ENCODE measurements around the gene TFPI2.

DNA sequence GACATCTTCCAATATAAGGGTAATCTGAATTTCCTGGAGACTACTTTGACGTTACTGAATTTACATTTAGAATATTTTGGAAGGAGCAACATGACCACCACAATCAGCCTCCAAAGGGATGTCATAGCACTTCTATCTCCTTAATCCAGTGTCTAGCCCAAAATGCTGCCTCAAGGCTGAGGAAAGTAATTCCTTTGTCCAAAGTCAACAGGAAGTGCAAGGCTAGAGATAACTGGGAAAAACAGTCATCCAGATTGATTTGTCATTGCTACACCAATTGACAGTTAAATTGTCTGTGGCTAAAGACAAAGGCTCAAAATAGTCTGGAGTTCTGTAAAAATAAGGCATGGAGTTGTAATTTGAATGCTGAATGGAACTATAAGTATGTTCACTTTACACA, 3.9 kb upstream of the TFPI2 start:
- TF ChIP-seq ZNF777 (tag by site-specific recombination; IDR thresholded peaks at IDR 0.05; ENCODE audit: borderline replicate concordance) (no peak), ZFP41 (tag by site-specific recombination; IDR thresholded peaks at IDR 0.05; ENCODE audit: borderline replicate concordance) (no peak), TRIM28 (IDR thresholded peaks at IDR 0.05; ENCODE audit: borderline replicate concordance, low read length) (no peak), ZXDB (tag by site-specific recombination; IDR thresholded peaks at IDR 0.05) (no peak), YY1 (tag by site-specific recombination; IDR thresholded peaks at IDR 0.05) (no peak), ZNF549 (tag by site-specific recombination; IDR thresholded peaks at IDR 0.05) (no peak), ZNF138 (tag by site-specific recombination; IDR thresholded peaks at IDR 0.05; ENCODE audit: borderline replicate concordance) (no peak), ZNF335 (tag by site-specific recombination; conservative IDR thresholded peaks at IDR 0.05) (no peak), ZBTB1 (tag by site-specific recombination; IDR thresholded peaks at IDR 0.05) (no peak)
- TF ChIP-seq, protein P1, sequence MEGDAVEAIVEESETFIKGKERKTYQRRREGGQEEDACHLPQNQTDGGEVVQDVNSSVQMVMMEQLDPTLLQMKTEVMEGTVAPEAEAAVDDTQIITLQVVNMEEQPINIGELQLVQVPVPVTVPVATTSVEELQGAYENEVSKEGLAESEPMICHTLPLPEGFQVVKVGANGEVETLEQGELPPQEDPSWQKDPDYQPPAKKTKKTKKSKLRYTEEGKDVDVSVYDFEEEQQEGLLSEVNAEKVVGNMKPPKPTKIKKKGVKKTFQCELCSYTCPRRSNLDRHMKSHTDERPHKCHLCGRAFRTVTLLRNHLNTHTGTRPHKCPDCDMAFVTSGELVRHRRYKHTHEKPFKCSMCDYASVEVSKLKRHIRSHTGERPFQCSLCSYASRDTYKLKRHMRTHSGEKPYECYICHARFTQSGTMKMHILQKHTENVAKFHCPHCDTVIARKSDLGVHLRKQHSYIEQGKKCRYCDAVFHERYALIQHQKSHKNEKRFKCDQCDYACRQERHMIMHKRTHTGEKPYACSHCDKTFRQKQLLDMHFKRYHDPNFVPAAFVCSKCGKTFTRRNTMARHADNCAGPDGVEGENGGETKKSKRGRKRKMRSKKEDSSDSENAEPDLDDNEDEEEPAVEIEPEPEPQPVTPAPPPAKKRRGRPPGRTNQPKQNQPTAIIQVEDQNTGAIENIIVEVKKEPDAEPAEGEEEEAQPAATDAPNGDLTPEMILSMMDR (tag by site-specific recombination; IDR thresholded peaks at IDR 0.05): no peak
- TF ChIP-seq, protein P2, sequence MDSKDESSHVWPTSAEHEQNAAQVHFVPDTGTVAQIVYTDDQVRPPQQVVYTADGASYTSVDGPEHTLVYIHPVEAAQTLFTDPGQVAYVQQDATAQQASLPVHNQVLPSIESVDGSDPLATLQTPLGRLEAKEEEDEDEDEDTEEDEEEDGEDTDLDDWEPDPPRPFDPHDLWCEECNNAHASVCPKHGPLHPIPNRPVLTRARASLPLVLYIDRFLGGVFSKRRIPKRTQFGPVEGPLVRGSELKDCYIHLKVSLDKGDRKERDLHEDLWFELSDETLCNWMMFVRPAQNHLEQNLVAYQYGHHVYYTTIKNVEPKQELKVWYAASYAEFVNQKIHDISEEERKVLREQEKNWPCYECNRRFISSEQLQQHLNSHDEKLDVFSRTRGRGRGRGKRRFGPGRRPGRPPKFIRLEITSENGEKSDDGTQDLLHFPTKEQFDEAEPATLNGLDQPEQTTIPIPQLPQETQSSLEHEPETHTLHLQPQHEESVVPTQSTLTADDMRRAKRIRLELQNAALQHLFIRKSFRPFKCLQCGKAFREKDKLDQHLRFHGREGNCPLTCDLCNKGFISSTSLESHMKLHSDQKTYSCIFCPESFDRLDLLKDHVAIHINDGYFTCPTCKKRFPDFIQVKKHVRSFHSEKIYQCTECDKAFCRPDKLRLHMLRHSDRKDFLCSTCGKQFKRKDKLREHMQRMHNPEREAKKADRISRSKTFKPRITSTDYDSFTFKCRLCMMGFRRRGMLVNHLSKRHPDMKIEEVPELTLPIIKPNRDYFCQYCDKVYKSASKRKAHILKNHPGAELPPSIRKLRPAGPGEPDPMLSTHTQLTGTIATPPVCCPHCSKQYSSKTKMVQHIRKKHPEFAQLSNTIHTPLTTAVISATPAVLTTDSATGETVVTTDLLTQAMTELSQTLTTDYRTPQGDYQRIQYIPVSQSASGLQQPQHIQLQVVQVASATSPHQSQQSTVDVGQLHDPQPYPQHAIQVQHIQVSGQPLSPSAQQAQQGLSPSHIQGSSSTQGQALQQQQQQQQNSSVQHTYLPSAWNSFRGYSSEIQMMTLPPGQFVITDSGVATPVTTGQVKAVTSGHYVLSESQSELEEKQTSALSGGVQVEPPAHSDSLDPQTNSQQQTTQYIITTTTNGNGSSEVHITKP (tag by site-specific recombination; IDR thresholded peaks at IDR 0.05): no peak
- TF ChIP-seq, protein P3, sequence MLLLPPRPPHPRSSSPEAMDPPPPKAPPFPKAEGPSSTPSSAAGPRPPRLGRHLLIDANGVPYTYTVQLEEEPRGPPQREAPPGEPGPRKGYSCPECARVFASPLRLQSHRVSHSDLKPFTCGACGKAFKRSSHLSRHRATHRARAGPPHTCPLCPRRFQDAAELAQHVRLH (tag by site-specific recombination; IDR thresholded peaks at IDR 0.05): no peak
- TF ChIP-seq, protein P4, sequence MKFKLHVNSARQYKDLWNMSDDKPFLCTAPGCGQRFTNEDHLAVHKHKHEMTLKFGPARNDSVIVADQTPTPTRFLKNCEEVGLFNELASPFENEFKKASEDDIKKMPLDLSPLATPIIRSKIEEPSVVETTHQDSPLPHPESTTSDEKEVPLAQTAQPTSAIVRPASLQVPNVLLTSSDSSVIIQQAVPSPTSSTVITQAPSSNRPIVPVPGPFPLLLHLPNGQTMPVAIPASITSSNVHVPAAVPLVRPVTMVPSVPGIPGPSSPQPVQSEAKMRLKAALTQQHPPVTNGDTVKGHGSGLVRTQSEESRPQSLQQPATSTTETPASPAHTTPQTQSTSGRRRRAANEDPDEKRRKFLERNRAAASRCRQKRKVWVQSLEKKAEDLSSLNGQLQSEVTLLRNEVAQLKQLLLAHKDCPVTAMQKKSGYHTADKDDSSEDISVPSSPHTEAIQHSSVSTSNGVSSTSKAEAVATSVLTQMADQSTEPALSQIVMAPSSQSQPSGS (tag by site-specific recombination; IDR thresholded peaks at IDR 0.05; ENCODE audit: low read depth): no peak
- TF ChIP-seq, protein P5, sequence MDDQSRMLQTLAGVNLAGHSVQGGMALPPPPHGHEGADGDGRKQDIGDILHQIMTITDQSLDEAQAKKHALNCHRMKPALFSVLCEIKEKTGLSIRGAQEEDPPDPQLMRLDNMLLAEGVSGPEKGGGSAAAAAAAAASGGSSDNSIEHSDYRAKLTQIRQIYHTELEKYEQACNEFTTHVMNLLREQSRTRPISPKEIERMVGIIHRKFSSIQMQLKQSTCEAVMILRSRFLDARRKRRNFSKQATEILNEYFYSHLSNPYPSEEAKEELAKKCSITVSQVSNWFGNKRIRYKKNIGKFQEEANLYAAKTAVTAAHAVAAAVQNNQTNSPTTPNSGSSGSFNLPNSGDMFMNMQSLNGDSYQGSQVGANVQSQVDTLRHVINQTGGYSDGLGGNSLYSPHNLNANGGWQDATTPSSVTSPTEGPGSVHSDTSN (CRISPR knock-in tag; IDR thresholded peaks at IDR 0.05): no peak

Measured in HEK293 (cell line).